BLaER1 treated with 17β-estradiol and CSF1 and Interleukin-3, amounts not matched to agents 10 nM and 100 nM (cell line): ENCODE results near the gene UBD.

ENCODE experiments used
- H3K27ac ChIP-seq, 11 experiments: shearing (Covaris generic); formaldehyde crosslinking; 2 replicates each; pipeline ENCODE4 v1.8.1; 2022
- H3K27me3 ChIP-seq, 11 experiments: shearing (Covaris generic); formaldehyde crosslinking; 2 replicates each; pipeline ENCODE4 v1.8.1; 2022
- H3K36me3 ChIP-seq, 11 experiments: shearing (Covaris generic); formaldehyde crosslinking; 2 replicates each; pipeline ENCODE4 v1.8.1; 2022
- H3K4me1 ChIP-seq, 10 experiments: shearing (Covaris generic); formaldehyde crosslinking; 2 replicates each; pipeline ENCODE4 v1.8.1; 2022
- H3K4me2 ChIP-seq, 11 experiments: shearing (Covaris generic); formaldehyde crosslinking; 2 replicates each; pipeline ENCODE4 v1.8.1; 2022
- H3K4me3 ChIP-seq, 10 experiments: shearing (Covaris generic); formaldehyde crosslinking; 2 replicates each; pipeline ENCODE4 v1.8.1; 2022
- H3K9ac ChIP-seq, 11 experiments: shearing (Covaris generic); formaldehyde crosslinking; 2 replicates each; pipeline ENCODE4 v1.8.1; 2022
- H3K9me3 ChIP-seq, 11 experiments: shearing (Covaris generic); formaldehyde crosslinking; replicated peaks in 1 of 11; 2 replicates each; pipeline ENCODE4 v1.8.1; 2022
- H4K20me1 ChIP-seq, 11 experiments: shearing (Covaris generic); formaldehyde crosslinking; 2 replicates each; pipeline ENCODE4 v1.8.1; 2022
- Cebpa-rat ChIP-seq, 11 experiments: shearing (Covaris generic); IDR thresholded peaks; 2 replicates each; pipeline ENCODE4 v1.8.1; 2022

The UBD gene

GRCh38 chr6:29527564-29527963, 32.0 kb downstream of the UBD start:
- H3K27me3 ChIP-seq, result no peaks in the 10 kb centered on the region
- no peak overlapping the region for H3K27ac ChIP-seq
- H3K4me3 ChIP-seq, result no peak overlapping the region
- no peaks in the 10 kb centered on the region for H3K4me1 ChIP-seq
- H3K36me3 ChIP-seq, result no peaks in the 10 kb centered on the region
- no peak overlapping the region for H3K4me2 ChIP-seq
- TF ChIP-seq Cebpa-rat (IDR thresholded peaks at IDR 0.05), result no peak
- no peak overlapping the region for H3K9ac ChIP-seq
- no peaks in the 10 kb centered on the region for H4K20me1 ChIP-seq
- peaks cover 5 to 12% (median 10%) of the 10 kb centered on the region in 11 experiments; a peak in 21 of 22 replicates for H3K9me3 ChIP-seq

GRCh38 chr6:29527126-29527525, 32.4 kb downstream of the UBD start:
- H3K4me1 ChIP-seq, result no peaks in the 10 kb centered on the region
- peaks cover 5 to 16% (median 12%) of the 10 kb centered on the region in 11 experiments; a peak in 21 of 22 replicates for H3K9me3 ChIP-seq
- no peaks in the 10 kb centered on the region for H4K20me1 ChIP-seq
- H3K27ac ChIP-seq, result no peak overlapping the region
- H3K36me3 ChIP-seq, result no peaks in the 10 kb centered on the region
- H3K27me3 ChIP-seq, result no peaks in the 10 kb centered on the region
- H3K4me2 ChIP-seq, result no peak overlapping the region
- H3K4me3 ChIP-seq, result no peak overlapping the region
- no peak overlapping the region for H3K9ac ChIP-seq
- TF ChIP-seq Cebpa-rat (IDR thresholded peaks at IDR 0.05), result no peak

GRCh38 chr6:29525311-29525639, 34.3 kb downstream of the UBD start:
- Histone ChIP-seq H3K4me1 (no peaks in the 10 kb centered on the region), H3K36me3 (no peaks in the 10 kb centered on the region), H3K4me3 (no peak overlapping the region), H3K9ac (no peak overlapping the region), H4K20me1 (no peaks in the 10 kb centered on the region), H3K27ac (no peak overlapping the region), H3K27me3 (no peaks in the 10 kb centered on the region), H3K4me2 (no peak overlapping the region), H3K9me3 (peaks cover 5 to 17% (median 12%) of the 10 kb centered on the region in 11 experiments; a peak in 21 of 22 replicates)
- no peak for TF ChIP-seq Cebpa-rat (IDR thresholded peaks at IDR 0.05)

- no peak for TF ChIP-seq Cebpa-rat (IDR thresholded peaks at IDR 0.05)
- Histone ChIP-seq H4K20me1 (no peaks in the 10 kb centered on the region), H3K4me3 (no peak overlapping the region), H3K27ac (no peak overlapping the region), H3K36me3 (no peaks in the 10 kb centered on the region), H3K27me3 (no peaks in the 10 kb centered on the region), H3K4me1 (no peaks in the 10 kb centered on the region), H3K9ac (no peak overlapping the region), H3K4me2 (no peak overlapping the region), H3K9me3 (peaks cover 5 to 17% (median 12%) of the 10 kb centered on the region in 11 experiments; a peak in 21 of 22 replicates)
Measured at GRCh38 chr6:29524444-29525310, 34.9 kb downstream of the UBD start.

GRCh38 chr6:29524044-29524443, 35.5 kb downstream of the UBD start:
- peaks cover 5 to 17% (median 12%) of the 10 kb centered on the region in 11 experiments; a peak in 21 of 22 replicates for H3K9me3 ChIP-seq
- no peaks in the 10 kb centered on the region for H3K4me1 ChIP-seq
- H3K4me2 ChIP-seq, result no peak overlapping the region
- no peak overlapping the region for H3K27ac ChIP-seq
- H3K4me3 ChIP-seq, result no peak overlapping the region
- H3K27me3 ChIP-seq, result no peaks in the 10 kb centered on the region
- TF ChIP-seq Cebpa-rat (IDR thresholded peaks at IDR 0.05), result no peak
- no peak overlapping the region for H3K9ac ChIP-seq
- H3K36me3 ChIP-seq, result no peaks in the 10 kb centered on the region
- H4K20me1 ChIP-seq, result no peaks in the 10 kb centered on the region

GRCh38 chr6:29522227-29522626, 37.3 kb downstream of the UBD start:
- H3K4me2 ChIP-seq, result no peak overlapping the region
- no peak overlapping the region for H3K4me3 ChIP-seq
- H3K9me3 ChIP-seq, result peaks cover 5 to 17% (median 12%) of the 10 kb centered on the region in 11 experiments; a peak in 21 of 22 replicates
- no peaks in the 10 kb centered on the region for H3K27me3 ChIP-seq
- H3K27ac ChIP-seq, result no peak overlapping the region
- no peaks in the 10 kb centered on the region for H4K20me1 ChIP-seq
- no peak overlapping the region for H3K9ac ChIP-seq
- H3K4me1 ChIP-seq, result peaks cover 0 to under 1% (median 0%) of the 10 kb centered on the region in 10 experiments; a peak in 1 of 20 replicates
- no peak for TF ChIP-seq Cebpa-rat (IDR thresholded peaks at IDR 0.05)
- H3K36me3 ChIP-seq, result no peaks in the 10 kb centered on the region

- no peak overlapping the region for H3K9ac ChIP-seq
- H3K36me3 ChIP-seq, result no peaks in the 10 kb centered on the region
- no peak overlapping the region for H3K27ac ChIP-seq
- peaks cover 5 to 17% (median 13%) of the 10 kb centered on the region in 11 experiments; a peak in 21 of 22 replicates for H3K9me3 ChIP-seq
- H4K20me1 ChIP-seq, result no peaks in the 10 kb centered on the region
- no peaks in the 10 kb centered on the region for H3K27me3 ChIP-seq
- no peak overlapping the region for H3K4me2 ChIP-seq
- H3K4me3 ChIP-seq, result no peak overlapping the region
- no peak for TF ChIP-seq Cebpa-rat (IDR thresholded peaks at IDR 0.05)
- H3K4me1 ChIP-seq, result peaks cover 0 to 11% (median 5%) of the 10 kb centered on the region in 10 experiments; a peak in 12 of 20 replicates
Measured at GRCh38 chr6:29521006-29521680, 38.4 kb downstream of the UBD start.

- H3K36me3 ChIP-seq, result no peaks in the 10 kb centered on the region
- no peak overlapping the region for H3K4me3 ChIP-seq
- TF ChIP-seq Cebpa-rat (IDR thresholded peaks at IDR 0.05), result no peak
- no peak overlapping the region for H3K9ac ChIP-seq
- peaks cover 5 to 17% (median 13%) of the 10 kb centered on the region in 11 experiments; a peak in 21 of 22 replicates for H3K9me3 ChIP-seq
- no peaks in the 10 kb centered on the region for H4K20me1 ChIP-seq
- H3K4me1 ChIP-seq, result peaks cover 0 to 20% (median 11%) of the 10 kb centered on the region in 10 experiments; a peak in 12 of 20 replicates
- no peak overlapping the region for H3K27ac ChIP-seq
- no peak overlapping the region for H3K4me2 ChIP-seq
- H3K27me3 ChIP-seq, result no peaks in the 10 kb centered on the region
Measured at GRCh38 chr6:29520232-29520631, 39.3 kb downstream of the UBD start.

- Histone ChIP-seq H3K4me2 (no peak overlapping the region), H3K9ac (no peak overlapping the region), H3K27ac (no peak overlapping the region), H4K20me1 (no peaks in the 10 kb centered on the region), H3K9me3 (peaks cover 5 to 17% (median 13%) of the 10 kb centered on the region in 11 experiments; a peak in 21 of 22 replicates), H3K4me1 (peaks cover 0 to 20% (median 11%) of the 10 kb centered on the region in 10 experiments; a peak in 12 of 20 replicates), H3K27me3 (no peaks in the 10 kb centered on the region), H3K36me3 (no peaks in the 10 kb centered on the region), H3K4me3 (no peak overlapping the region)
- no peak for TF ChIP-seq Cebpa-rat (IDR thresholded peaks at IDR 0.05)
Measured at GRCh38 chr6:29519291-29520010, 40.1 kb downstream of the UBD start.
